Measurements from ENCODE around the gene XAB2. TPM values are rescaled to one million over a fixed set of nuclear protein-coding genes. Genes with fewer than 3 reads are reported as not detected.

Gene XAB2
- total and polyA plus RNA-seq, 2 donors (not counting 3 experiments of a cell fraction or from before 2014, with no cell fraction given), result 37.3 to 47.6 TPM

GRCh38 chr19:7636317-7636690, 7.0 kb upstream of the XAB2 start:
- Histone ChIP-seq H3K9ac (replicated peaks; ENCODE audit: extremely low read depth, insufficient read depth, low read length) (no peak overlapping the region), H3K27ac (ENCODE audit: insufficient read depth, low read depth, low read length) (no peak overlapping the region), H3K9me3 (replicated peaks; ENCODE audit: control insufficient read depth, insufficient read depth, low read length) (no peaks in the 10 kb centered on the region), H3K4me2 (ENCODE audit: insufficient read depth, low read length) (peak overlapping the region; percentile 53), H2AFZ (ENCODE audit: low read depth, low read length) (peak overlapping the region; percentile 98), H4K20me1 (replicated peaks; ENCODE audit: control insufficient read depth, extremely low read depth, insufficient read depth, low read length) (no peaks in the 10 kb centered on the region), H3K4me1 (ENCODE audit: control insufficient read depth, extremely low read depth, insufficient read depth, low read length) (peaks cover 7% of the 10 kb centered on the region), H3K36me3 (ENCODE audit: control insufficient read depth in 2 of 2, extremely low read depth in 1 of 2, insufficient read depth in 2 of 2, low read length in 2 of 2) (peaks cover 0 to 4% of the 10 kb centered on the region in 2 experiments), H3K9me1 (replicated peaks; ENCODE audit: control insufficient read depth, extremely low read depth, insufficient read depth, low read length) (no peaks in the 10 kb centered on the region), H3K79me2 (ENCODE audit: control insufficient read depth, insufficient read depth, low read length) (no peaks in the 10 kb centered on the region), H3K4me3 (replicated peaks in 1 of 3; ENCODE audit: insufficient read depth in 1 of 3, low read depth in 1 of 3, low read length in 3 of 3) (no peak overlapping the region), H3K27me3 (ENCODE audit: control insufficient read depth in 2 of 2, insufficient read depth in 2 of 2, low read length in 2 of 2) (no peaks in the 10 kb centered on the region)
- intact Hi-C loops (cut with micrococcal nuclease) (no loop called here), dilution Hi-C loops (cut with MboI; ENCODE audit: extremely low pct_ligation_motif_present, low sequenced_read_pairs) (no loop called here)
- BruUV-seq (replicated peaks), result no TSS peak
- FAIRE-seq (no peak), DNase-seq (ENCODE audit: low read depth, low spot score) (no peak)
- POLR2A ChIA-PET, result no interaction called here
- TF ChIP-seq EZH2 (IDR thresholded peaks at IDR 0.05; ENCODE audit: borderline replicate concordance, low read depth, low read length, severe bottlenecking) (no peak), JUN (IDR thresholded peaks at IDR 0.05; ENCODE audit: borderline replicate concordance, insufficient read depth, insufficient read length, low read depth) (no peak), POLR2AphosphoS5 (IDR thresholded peaks at IDR 0.05; ENCODE audit: insufficient read depth, low read depth, low read length) (no peak), POLR2A (IDR thresholded peaks at IDR 0.05; ENCODE audit: low read depth, low read length) (no peak), CTCF (IDR thresholded peaks at IDR 0.05; ENCODE audit: extremely low read depth in 1 of 2, insufficient read depth in 1 of 2, low read depth in 1 of 2, low read length in 2 of 2) (no peak), MAX (IDR thresholded peaks at IDR 0.05; ENCODE audit: insufficient read depth, insufficient read length) (no peak), GATA2 (IDR thresholded peaks at IDR 0.05; ENCODE audit: insufficient read depth, insufficient read length, low read depth, low read length) (no peak), FOS (IDR thresholded peaks at IDR 0.05; ENCODE audit: borderline replicate concordance, insufficient read depth, low read length) (no peak), MYC (IDR thresholded peaks at IDR 0.05; ENCODE audit: low read depth, low read length) (no peak)
- CTCF ChIA-PET, result interaction anchor here (0.7 kb wide), 1 partner anchor 45 kb away, joined by 3 read pairs; the partner anchor contains the start of gene TRAPPC5

Measured in endothelial cell of umbilical vein (primary cell).